Cardiac muscle cell (in vitro differentiated cells and primary cell): Measurements from ENCODE around the gene RPUSD1. TPM values are rescaled to one million over a fixed set of nuclear protein-coding genes. Genes with fewer than 3 reads are reported as not detected.

Experiments
- DNase-seq, 2 donors: peaks; one replicate each; pipeline versions ENCODE4 v3.0.0 to v3.0.0-alpha.2; 2010 to 2017; ENCODE audit warnings: low read depth in 1 of 2, low spot score in 1 of 2
- H3K27ac ChIP-seq: fragments of 200-600 bp; sonication (generic); 2 replicates; pipeline ENCODE4 v1.5.1; 2016
- H3K27me3 ChIP-seq: fragments of 200-600 bp; sonication (generic); 2 replicates; pipeline ENCODE4 v1.6.0; 2016; ENCODE audit warnings: control low read depth
- H3K36me3 ChIP-seq: fragments of 200-600 bp; sonication (generic); 2 replicates; pipeline ENCODE4 v1.5.1; 2016; ENCODE audit warnings: control low read depth
- H3K4me1 ChIP-seq: fragments of 200-600 bp; sonication (generic); 2 replicates; pipeline ENCODE4 v1.8.1; 2017; ENCODE audit warnings: low read depth, mild to moderate bottlenecking, mixed run types
- H3K4me3 ChIP-seq: fragments of 200-600 bp; sonication (generic); 2 replicates; pipeline ENCODE4 v1.5.1; 2016; ENCODE audit warnings: mild to moderate bottlenecking
- H3K9me3 ChIP-seq: fragments of 200-600 bp; sonication (generic); 2 replicates; pipeline ENCODE4 v1.5.1; 2017; ENCODE audit warnings: low read depth, mild to moderate bottlenecking, control low read depth
- polyA plus RNA-seq: library from polyadenylated mRNA; unstranded; fragments of >200 nt; fragmentation: Nextera tagmentation; extraction: Ambion mirVana; gene quantifications from 2 replicates; pipeline ENCODE4 v1.2.1, GENCODE V29; 2016
- total RNA-seq: library from RNA; depleted of rRNA; stranded (reverse); fragments of >200 nt; gene quantifications from 2 replicates; pipeline ENCODE4 v1.2.3, GENCODE V29; 2016
- TF ChIP-seq, protein P1 (sequence below): IDR thresholded peaks from 2 replicates; pipeline ENCODE4 v1.5.1; 2012; ENCODE audit warnings: low read depth, mild to moderate bottlenecking, low read length

The RPUSD1 gene
- total and polyA plus RNA-seq, 2 experiments from 2014 or later = 32.2 to 34.3 TPM

DNA sequence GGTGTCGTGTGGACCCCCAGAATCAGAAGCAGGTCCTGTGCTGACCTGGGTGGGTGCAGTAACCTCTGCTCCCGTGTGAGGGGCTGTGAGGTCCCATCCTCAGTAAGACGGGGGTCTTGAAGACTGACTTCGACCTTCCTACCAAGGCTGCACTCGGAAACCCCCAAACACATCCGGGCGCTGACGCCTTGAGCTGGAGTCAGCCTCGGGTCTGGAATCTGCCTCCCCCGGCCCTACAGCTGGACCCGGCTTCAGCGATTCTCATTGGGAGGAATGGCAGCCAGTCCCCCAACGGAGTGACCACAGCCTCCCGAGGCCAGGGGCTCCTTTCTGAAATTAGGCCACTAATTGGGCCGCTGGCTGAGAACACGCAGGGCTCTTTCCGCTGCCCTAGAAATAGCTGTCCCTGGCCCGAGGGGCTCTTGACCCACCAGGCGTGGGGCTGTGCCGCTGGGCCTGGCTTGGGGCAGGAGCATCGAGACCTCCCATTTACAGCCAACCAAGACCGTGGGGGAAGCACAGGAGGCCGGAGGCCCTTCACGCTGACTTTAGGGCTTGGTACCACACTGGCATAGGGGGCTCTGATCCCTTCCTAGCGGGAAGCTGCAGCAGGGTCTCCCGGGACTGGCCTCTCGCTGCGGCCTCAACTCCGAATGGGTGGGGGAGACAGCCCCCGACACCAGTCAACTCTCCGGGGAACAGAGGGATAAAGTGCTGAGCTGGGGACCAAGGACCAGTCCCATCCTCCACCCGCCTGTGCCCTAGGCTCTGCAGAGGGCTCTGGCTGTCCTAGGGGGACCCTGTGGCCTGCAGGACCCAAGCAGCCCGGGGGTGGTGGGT is 15.0 kb upstream of the RPUSD1 start:
- no peak overlapping the region for H3K4me3 ChIP-seq
- peaks cover 39% of the 10 kb centered on the region for H3K27me3 ChIP-seq
- H3K9me3 ChIP-seq = no peaks in the 10 kb centered on the region
- no peak overlapping the region for H3K27ac ChIP-seq
- TF ChIP-seq, protein P1, sequence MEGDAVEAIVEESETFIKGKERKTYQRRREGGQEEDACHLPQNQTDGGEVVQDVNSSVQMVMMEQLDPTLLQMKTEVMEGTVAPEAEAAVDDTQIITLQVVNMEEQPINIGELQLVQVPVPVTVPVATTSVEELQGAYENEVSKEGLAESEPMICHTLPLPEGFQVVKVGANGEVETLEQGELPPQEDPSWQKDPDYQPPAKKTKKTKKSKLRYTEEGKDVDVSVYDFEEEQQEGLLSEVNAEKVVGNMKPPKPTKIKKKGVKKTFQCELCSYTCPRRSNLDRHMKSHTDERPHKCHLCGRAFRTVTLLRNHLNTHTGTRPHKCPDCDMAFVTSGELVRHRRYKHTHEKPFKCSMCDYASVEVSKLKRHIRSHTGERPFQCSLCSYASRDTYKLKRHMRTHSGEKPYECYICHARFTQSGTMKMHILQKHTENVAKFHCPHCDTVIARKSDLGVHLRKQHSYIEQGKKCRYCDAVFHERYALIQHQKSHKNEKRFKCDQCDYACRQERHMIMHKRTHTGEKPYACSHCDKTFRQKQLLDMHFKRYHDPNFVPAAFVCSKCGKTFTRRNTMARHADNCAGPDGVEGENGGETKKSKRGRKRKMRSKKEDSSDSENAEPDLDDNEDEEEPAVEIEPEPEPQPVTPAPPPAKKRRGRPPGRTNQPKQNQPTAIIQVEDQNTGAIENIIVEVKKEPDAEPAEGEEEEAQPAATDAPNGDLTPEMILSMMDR = no peak
- H3K36me3 ChIP-seq = no peaks in the 10 kb centered on the region
- DNase-seq = no peak
- H3K4me1 ChIP-seq = peaks cover 4% of the 10 kb centered on the region

DNA sequence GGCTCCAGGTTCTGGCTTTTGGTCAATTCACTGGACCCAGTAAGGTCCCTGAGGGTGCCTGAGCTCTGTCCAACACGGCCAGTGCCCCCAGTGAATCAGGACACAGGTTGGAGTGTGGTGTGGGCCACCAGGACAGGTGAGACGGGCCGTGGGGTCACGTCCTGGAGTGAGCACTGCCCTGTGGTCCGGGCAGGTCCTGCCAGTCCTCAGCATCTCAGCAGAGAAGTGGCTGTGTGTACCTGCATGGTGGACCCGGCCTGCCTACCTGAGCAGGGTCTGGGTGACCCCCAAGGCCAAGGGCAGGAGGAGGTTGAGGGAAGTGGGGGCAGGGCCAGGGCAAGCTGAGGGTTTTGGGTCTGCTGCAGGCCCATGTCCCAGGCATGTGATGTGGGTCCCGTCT is 14.3 kb upstream of the RPUSD1 start:
- no peaks in the 10 kb centered on the region for H3K36me3 ChIP-seq
- no peak overlapping the region for H3K4me3 ChIP-seq
- peaks cover 4% of the 10 kb centered on the region for H3K4me1 ChIP-seq
- H3K9me3 ChIP-seq = no peaks in the 10 kb centered on the region
- H3K27me3 ChIP-seq = peaks cover 39% of the 10 kb centered on the region
- TF ChIP-seq, protein P1 = no peak
- no peak for DNase-seq
- H3K27ac ChIP-seq = no peak overlapping the region

DNA sequence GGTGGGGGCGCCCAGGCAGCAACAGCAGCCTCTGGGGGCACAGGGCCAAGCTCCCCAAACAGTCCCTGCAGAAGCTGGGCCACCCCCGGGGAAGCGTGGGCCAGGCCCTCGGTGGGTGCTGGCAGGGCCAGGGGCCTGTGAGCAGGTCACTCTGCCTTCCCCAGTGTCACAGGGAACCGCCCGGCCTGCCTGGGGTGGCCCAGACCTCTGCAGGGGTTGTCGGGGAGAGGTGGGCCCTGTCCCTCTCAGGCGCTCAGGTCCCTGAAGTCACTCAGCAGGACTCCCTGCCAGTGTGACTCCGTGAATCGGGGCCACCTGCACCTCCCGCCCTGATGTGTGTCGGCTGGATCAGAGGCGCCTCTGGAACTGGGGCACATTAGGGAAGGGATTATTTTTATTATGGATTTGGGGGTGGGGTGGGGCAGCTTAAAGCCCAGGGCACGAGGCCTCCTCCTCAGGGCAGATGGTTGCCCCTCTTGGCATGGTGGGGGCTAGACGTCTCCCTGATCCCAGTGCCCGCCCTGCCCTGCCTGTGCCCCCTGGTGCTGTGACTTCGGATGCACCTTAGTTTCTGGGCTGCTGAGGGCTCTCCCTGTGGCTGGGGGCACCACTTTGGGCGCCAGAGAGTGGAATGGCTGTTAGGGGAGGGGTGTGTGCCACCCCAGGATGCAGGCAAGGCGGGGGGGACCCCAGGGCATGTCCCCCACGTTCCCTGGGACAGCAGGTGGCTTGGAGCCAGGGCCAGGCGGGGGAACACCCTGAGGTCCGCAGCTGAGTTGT is 13.6 kb upstream of the RPUSD1 start:
- no peaks in the 10 kb centered on the region for H3K9me3 ChIP-seq
- TF ChIP-seq, protein P1 = no peak
- no peak for DNase-seq
- H3K4me3 ChIP-seq = no peak overlapping the region
- peaks cover 39% of the 10 kb centered on the region for H3K27me3 ChIP-seq
- H3K4me1 ChIP-seq = peaks cover 4% of the 10 kb centered on the region
- H3K36me3 ChIP-seq = no peaks in the 10 kb centered on the region
- H3K27ac ChIP-seq = no peak overlapping the region

DNA sequence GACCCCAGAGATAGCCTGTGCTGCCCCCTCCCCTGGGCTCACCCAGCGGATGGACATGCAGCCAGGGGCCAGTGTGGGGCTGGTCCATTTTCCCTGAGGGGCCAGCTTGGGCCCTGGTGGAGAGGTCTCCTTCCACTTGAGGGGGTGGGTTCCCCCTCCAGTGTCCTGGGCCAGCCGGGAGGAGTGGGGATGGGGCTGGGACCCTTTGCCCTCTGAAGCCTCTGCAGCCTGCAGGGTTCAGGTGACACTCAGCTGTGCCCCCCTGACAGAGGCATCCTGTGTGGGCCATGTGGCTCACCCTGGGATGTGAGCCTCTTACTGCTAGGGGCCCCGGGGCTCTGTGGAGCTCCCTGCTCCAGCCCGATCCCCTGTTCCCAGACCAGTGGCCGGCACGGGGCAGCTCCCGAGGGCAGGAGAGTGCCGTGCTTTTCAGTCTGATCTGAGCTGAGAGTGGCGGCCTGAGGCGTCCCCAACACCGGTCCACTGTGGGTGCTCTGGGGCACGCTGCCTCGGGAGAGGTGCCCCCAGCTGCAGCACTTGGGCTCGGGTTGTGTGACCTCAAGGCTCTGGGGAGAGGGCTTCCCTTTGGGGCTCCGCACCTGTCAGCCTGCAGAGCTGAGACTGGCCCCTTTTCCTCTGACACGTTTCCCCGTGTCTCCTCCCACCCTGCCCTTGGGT is 12.8 kb upstream of the RPUSD1 start:
- peaks cover 39% of the 10 kb centered on the region for H3K27me3 ChIP-seq
- no peak for DNase-seq
- H3K4me3 ChIP-seq = no peak overlapping the region
- no peaks in the 10 kb centered on the region for H3K36me3 ChIP-seq
- TF ChIP-seq, protein P1 = no peak
- no peaks in the 10 kb centered on the region for H3K9me3 ChIP-seq
- H3K27ac ChIP-seq = no peak overlapping the region
- H3K4me1 ChIP-seq = peaks cover 4% of the 10 kb centered on the region

DNA sequence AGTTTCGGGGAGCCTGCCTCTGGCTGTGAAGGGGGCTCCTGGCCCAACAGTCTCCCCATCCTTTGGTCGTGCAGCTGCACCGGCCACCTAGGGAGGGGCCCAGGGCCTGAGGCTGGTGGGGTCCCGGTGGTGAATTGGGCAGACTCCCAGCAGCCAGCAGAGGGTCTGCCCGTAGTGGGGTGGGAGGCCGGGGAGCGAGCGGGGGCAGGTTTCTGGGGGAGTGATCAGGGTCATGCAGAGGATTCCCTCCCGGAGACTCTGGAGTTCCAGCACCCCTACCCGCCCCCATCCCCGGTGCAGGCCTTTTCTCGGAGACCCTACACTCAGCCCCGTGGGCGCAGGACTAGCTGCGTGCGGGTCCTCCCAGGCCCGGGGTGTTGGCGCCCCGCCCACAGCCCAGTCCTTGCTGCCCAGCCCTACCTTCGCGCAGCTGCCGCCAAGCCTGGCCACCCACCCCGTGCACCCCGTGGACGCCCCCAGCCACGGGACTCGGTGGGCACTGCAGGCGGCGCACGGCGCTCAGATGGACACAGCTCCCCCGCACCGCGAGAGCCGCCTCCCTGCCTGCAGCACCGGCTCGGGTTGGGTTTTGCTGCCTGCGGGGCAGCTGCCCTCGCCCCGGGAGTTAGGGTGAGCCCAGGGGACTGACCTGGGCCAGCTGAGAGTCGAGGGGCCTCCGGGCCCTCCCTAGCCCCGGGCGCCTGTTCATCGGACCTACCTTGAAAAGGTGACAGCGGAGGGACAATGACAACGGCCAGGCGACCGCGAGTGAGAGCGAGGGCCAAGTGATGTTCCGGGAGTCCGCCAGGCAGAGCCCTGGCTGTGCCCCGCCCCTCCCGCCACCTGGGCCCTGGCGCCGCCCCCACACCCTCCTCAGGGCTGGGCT is 12.0 kb upstream of the RPUSD1 start, which contains the start of gene GNG13:
GNG13 (minus strand) TSS at position 787 of the 886 bp plus-strand sequence. CDS start 1,657 bp downstream, outside the sequence.
- peaks cover 39% of the 10 kb centered on the region for H3K27me3 ChIP-seq
- TF ChIP-seq, protein P1 = no peak
- H3K9me3 ChIP-seq = no peaks in the 10 kb centered on the region
- no peaks in the 10 kb centered on the region for H3K36me3 ChIP-seq
- no peak within 1 kb of the TSS for H3K4me3 ChIP-seq
- H3K27ac ChIP-seq = no peak within 1 kb of the TSS
- no peak for DNase-seq
- H3K4me1 ChIP-seq = peaks cover 4% of the 10 kb centered on the region
